ENCODE measurements around the gene SERPINE1.
"Not testable (repeated sequence)": the region's sequence is repeated elsewhere in the genome, so short reads cannot be mapped to it uniquely, and the experiment has no call there.

The SERPINE1 gene

GRCh38 chr7:101124376-101125056 is 2.4 kb upstream of the SERPINE1 start:
- no peak for DNase-seq

- no peak for DNase-seq
These were observed 784 bp upstream of the SERPINE1 start for GRCh38 chr7:101125989-101126650.

GRCh38 chr7:101127460-101128039 is 646 bp downstream of the SERPINE1 start:
- no peak for DNase-seq

- no peak for DNase-seq
These were observed 1.3 kb downstream of the SERPINE1 start for GRCh38 chr7:101128040-101128834.

- DNase-seq, result no peak
These were observed 2.8 kb downstream of the SERPINE1 start for GRCh38 chr7:101129603-101130117.

GRCh38 chr7:101132626-101133600 is 6.0 kb downstream of the SERPINE1 start:
- not testable (repeated sequence) for DNase-seq

- no peak for DNase-seq
These were observed 6.9 kb downstream of the SERPINE1 start for GRCh38 chr7:101133621-101134398.

GRCh38 chr7:101134399-101134980 is 7.6 kb downstream of the SERPINE1 start:
- no peak for DNase-seq

GRCh38 chr7:101137651-101138212 is 10.8 kb downstream of the SERPINE1 start:
- no peak for DNase-seq

GRCh38 chr7:101138213-101138870 is 11.4 kb downstream of the SERPINE1 start:
- DNase-seq, result peak; percentile 86

- DNase-seq, result no peak
These were observed 13.4 kb downstream of the SERPINE1 start for GRCh38 chr7:101140339-101140699.

GRCh38 chr7:101140746-101141382 is 14.0 kb downstream of the SERPINE1 start:
- DNase-seq, result no peak

GRCh38 chr7:101151908-101152651 is 25.2 kb downstream of the SERPINE1 start:
- no peak for DNase-seq

GRCh38 chr7:101153969-101154692 is 27.2 kb downstream of the SERPINE1 start, which contains the start of gene AP1S1:
AP1S1 (plus strand) TSS chr7:101154476; CDS start chr7:101154515, 39 bp downstream.
- peak; percentile 95 for DNase-seq

GRCh38 chr7:101154693-101155102 is 27.8 kb downstream of the SERPINE1 start:
- no peak for DNase-seq

GRCh38 chr7:101155303-101155702 is 28.4 kb downstream of the SERPINE1 start:
- DNase-seq, result no peak

- no peak for DNase-seq
These were observed 29.4 kb downstream of the SERPINE1 start for GRCh38 chr7:101156277-101156676.
